ENCODE measurements around the gene GSTA2. TPM values are rescaled to one million over a fixed set of nuclear protein-coding genes. Genes with fewer than 3 reads are reported as not detected.
"Not testable (repeated sequence)": the region's sequence is repeated elsewhere in the genome, so short reads cannot be mapped to it uniquely, and the experiment has no call there.

GSTA2 gene
- total RNA-seq, 1 donor from 2014 or later, result not detected

DNA sequence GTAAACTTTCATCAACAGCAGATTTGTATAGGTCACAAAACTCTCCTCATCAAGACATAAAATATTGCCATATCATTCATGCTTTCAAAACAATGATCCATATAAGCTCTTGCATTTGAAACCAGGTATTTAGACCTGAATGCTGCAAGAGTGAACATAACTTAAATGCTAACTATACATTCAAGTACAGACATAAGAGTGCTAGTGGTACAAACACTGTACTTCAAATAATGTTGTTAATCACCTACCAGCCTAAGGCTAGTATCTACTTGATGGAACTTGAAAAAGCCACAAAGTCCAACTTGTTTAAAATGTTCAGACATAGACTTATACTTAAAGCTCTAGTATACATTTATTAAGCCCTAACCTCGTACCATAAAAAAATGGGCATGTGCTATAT lies 16.0 kb upstream of the GSTA2 start:
- no peak for DNase-seq (ENCODE audit: extremely low spot score, unreplicated experiment)
- TF ChIP-seq, protein P1, sequence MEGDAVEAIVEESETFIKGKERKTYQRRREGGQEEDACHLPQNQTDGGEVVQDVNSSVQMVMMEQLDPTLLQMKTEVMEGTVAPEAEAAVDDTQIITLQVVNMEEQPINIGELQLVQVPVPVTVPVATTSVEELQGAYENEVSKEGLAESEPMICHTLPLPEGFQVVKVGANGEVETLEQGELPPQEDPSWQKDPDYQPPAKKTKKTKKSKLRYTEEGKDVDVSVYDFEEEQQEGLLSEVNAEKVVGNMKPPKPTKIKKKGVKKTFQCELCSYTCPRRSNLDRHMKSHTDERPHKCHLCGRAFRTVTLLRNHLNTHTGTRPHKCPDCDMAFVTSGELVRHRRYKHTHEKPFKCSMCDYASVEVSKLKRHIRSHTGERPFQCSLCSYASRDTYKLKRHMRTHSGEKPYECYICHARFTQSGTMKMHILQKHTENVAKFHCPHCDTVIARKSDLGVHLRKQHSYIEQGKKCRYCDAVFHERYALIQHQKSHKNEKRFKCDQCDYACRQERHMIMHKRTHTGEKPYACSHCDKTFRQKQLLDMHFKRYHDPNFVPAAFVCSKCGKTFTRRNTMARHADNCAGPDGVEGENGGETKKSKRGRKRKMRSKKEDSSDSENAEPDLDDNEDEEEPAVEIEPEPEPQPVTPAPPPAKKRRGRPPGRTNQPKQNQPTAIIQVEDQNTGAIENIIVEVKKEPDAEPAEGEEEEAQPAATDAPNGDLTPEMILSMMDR (IDR thresholded peaks at IDR 0.05), result no peak
- Mint-ChIP-seq H3K4me1 (ENCODE audit: unreplicated experiment) (no peaks in the 10 kb centered on the region), H3K27ac (ENCODE audit: unreplicated experiment) (no peak overlapping the region), H3K27me3 (ENCODE audit: unreplicated experiment) (peaks cover 16% of the 10 kb centered on the region), H3K36me3 (ENCODE audit: unreplicated experiment) (no peaks in the 10 kb centered on the region), H3K9me3 (ENCODE audit: unreplicated experiment) (no peaks in the 10 kb centered on the region), H3K4me3 (ENCODE audit: unreplicated experiment) (no peak overlapping the region)

DNA sequence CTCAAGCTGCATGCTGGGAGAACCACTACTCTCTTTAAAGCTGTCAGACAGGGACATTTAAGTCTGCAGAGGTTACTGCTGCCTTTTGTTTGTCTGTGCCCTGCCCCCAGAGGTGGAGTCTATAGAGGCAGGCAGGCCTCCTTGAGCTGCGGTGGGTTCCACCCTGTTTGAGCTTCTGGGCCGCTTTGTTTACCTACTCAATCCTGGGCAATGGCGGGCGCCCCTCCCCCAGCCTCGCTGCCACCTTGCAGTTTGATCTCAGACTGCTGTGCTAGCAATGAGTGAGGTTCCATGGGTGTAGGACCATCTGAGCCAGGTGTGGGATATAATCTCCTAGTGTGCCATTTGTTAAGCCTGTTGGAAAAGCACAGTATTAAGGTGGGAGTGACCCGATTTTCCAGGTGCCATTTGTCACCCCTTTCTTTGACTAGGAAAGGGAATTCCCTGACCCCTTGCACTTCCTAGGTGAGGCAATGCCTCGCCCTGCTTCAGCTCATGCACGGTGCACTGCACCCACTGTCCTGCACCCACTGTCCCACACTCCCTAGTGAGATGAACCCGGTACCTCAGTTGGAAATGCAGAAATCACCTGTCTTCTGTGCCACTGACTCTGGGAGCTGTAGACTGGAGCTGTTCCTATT lies 13.6 kb upstream of the GSTA2 start:
- not testable (repeated sequence) for DNase-seq (ENCODE audit: extremely low spot score, unreplicated experiment); H3K36me3 Mint-ChIP-seq (ENCODE audit: unreplicated experiment); H3K4me1 Mint-ChIP-seq (ENCODE audit: unreplicated experiment); H3K27ac Mint-ChIP-seq (ENCODE audit: unreplicated experiment); H3K4me3 Mint-ChIP-seq (ENCODE audit: unreplicated experiment); H3K9me3 Mint-ChIP-seq (ENCODE audit: unreplicated experiment)
- H3K27me3 Mint-ChIP-seq (ENCODE audit: unreplicated experiment), result peaks cover 21% of the 10 kb centered on the region

DNA sequence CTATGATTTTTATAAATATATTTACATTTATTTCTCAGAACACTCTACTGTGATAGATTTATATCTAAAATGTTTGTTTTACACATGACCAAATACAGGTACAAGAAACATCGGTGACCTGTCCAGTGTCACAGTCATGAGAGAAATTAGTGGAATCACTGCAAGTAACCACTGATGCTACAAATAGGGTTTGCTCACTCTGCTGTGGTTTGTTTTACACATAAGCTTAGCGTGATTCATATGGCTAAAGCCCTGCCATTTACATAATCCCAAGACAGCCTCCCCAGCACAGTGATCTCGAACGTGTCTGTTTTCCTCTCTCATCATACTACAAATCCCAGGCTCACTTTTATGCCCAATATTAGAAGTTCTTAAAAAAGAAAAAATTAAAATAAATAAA lies 6.1 kb upstream of the GSTA2 start:
- H3K27me3 Mint-ChIP-seq (ENCODE audit: unreplicated experiment); DNase-seq (ENCODE audit: extremely low spot score, unreplicated experiment); H3K36me3 Mint-ChIP-seq (ENCODE audit: unreplicated experiment); H3K4me1 Mint-ChIP-seq (ENCODE audit: unreplicated experiment); H3K4me3 Mint-ChIP-seq (ENCODE audit: unreplicated experiment); H3K9me3 Mint-ChIP-seq (ENCODE audit: unreplicated experiment); H3K27ac Mint-ChIP-seq (ENCODE audit: unreplicated experiment): not testable (repeated sequence)

DNA sequence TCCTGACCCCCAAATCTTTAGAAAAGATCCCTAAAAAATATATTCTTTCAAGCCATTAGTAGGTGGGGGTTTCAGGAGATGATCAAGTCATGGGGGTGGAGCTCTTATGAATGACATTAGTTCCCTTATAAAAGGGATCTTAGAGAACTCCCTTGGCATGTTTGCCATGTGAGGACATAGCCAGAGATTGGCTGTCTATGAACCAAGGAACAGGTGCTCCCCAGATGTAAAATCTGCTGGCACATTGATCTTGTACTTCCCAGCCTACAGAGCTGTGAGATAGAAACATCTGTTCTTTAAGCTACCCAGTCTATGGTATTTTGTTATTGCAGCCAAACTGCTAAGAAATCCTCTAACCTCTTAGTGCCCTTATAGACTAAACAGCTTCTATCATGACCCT lies 4.4 kb upstream of the GSTA2 start:
- not testable (repeated sequence) for H3K27ac Mint-ChIP-seq (ENCODE audit: unreplicated experiment); DNase-seq (ENCODE audit: extremely low spot score, unreplicated experiment); H3K27me3 Mint-ChIP-seq (ENCODE audit: unreplicated experiment); H3K9me3 Mint-ChIP-seq (ENCODE audit: unreplicated experiment); H3K4me3 Mint-ChIP-seq (ENCODE audit: unreplicated experiment); H3K36me3 Mint-ChIP-seq (ENCODE audit: unreplicated experiment); H3K4me1 Mint-ChIP-seq (ENCODE audit: unreplicated experiment)

DNA sequence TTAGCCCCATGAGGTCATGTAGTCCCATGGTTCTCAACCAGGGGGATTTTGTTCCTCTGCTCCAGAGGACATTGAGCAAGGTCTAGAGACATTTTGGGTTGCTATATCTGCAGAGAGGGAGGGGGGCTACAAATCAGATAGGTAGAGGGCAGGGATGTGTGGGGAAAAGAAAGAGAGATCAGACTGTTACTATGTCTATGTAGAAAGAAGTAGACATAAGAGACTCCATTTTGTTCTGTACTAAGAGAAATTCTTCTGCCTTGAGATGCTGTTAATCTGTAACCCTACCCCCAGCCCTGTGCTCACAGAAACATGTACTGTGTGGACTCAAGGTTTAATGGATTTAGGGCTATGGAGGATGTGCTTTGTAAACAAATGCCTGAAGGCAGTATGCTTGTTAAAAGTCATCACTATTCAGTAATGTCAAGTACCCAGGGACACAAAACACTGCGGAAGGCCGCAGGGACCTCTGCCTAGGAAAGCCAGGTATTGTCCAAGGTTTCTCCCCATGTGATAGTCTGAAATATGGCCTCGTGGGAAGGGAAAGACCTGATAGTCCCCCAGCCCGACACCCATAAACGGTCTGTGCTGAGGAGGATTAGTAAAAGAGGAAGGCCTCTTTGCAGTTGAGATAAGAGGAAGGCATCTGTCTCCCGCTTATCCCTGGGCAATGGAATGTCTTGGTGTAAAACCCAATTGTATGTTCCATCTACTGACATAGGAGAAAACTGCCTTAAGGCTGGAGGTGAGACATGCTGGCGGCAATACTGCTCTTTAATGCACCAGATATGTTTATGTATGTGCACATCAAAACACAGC lies 1.4 kb downstream of the GSTA2 start:
- H3K27ac Mint-ChIP-seq (ENCODE audit: unreplicated experiment); H3K27me3 Mint-ChIP-seq (ENCODE audit: unreplicated experiment); H3K9me3 Mint-ChIP-seq (ENCODE audit: unreplicated experiment); H3K4me1 Mint-ChIP-seq (ENCODE audit: unreplicated experiment); H3K4me3 Mint-ChIP-seq (ENCODE audit: unreplicated experiment); H3K36me3 Mint-ChIP-seq (ENCODE audit: unreplicated experiment); DNase-seq (ENCODE audit: extremely low spot score, unreplicated experiment): not testable (repeated sequence)

DNA sequence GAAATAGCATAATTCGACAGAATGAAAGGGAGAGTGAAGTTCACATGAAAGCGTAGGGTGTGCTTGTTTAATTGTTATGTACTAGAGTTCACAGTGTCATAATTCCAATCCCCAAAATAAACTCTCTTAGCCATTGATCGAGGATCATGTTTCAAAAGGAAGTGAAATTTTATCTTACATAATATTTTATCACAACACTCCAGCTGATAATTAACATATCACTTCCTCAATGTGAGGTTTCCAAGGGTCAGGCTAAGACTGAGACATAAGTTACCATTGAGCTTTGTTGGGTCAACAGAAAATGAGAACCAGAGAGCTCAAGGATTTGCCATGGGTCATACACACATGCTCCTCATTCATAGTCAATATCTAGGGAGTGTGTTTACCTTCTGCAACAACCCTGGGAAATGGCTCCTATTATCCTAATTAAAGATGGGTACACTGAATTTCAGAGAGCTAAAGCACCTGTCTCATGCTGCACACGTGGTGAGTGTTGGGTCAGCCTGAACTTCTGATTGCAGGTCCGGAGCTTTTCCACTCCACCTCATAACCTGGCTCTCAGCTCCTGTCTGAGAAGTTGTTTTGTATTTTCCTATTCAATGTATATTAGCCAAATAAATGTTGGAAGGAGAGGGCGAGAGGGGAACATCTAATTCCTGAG lies 3.0 kb downstream of the GSTA2 start:
- TF ChIP-seq, protein P1 (IDR thresholded peaks at IDR 0.05), result no peak
- no peaks in the 10 kb centered on the region for H3K9me3 Mint-ChIP-seq (ENCODE audit: unreplicated experiment)
- no peak for DNase-seq (ENCODE audit: extremely low spot score, unreplicated experiment)
- H3K4me1 Mint-ChIP-seq (ENCODE audit: unreplicated experiment), result no peaks in the 10 kb centered on the region
- H3K36me3 Mint-ChIP-seq (ENCODE audit: unreplicated experiment), result no peaks in the 10 kb centered on the region
- no peak overlapping the region for H3K4me3 Mint-ChIP-seq (ENCODE audit: unreplicated experiment)
- H3K27ac Mint-ChIP-seq (ENCODE audit: unreplicated experiment), result no peak overlapping the region
- H3K27me3 Mint-ChIP-seq (ENCODE audit: unreplicated experiment), result peaks cover 7% of the 10 kb centered on the region

DNA sequence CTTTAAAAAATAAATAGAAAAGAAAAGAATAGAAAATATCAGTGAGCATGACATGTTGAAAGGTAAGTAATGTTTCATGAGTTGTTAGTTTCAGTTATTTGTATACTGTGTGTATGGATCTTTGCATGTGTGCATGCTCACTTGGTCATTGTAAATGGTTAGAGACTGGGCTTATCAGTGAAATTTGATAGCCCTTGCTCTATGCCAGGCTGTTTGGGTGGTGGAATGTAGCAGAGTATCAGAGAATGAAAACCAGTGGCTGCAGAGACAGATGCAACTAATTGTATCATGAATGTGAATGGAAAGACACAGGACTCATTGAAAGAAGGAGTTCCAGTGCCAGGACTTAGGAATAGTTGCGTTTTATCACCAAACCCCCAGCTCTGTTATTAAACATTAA lies 4.2 kb downstream of the GSTA2 start:
- H3K9me3 Mint-ChIP-seq (ENCODE audit: unreplicated experiment), result no peaks in the 10 kb centered on the region
- H3K4me3 Mint-ChIP-seq (ENCODE audit: unreplicated experiment), result no peak overlapping the region
- H3K4me1 Mint-ChIP-seq (ENCODE audit: unreplicated experiment), result no peaks in the 10 kb centered on the region
- TF ChIP-seq, protein P1 (IDR thresholded peaks at IDR 0.05), result no peak
- H3K36me3 Mint-ChIP-seq (ENCODE audit: unreplicated experiment), result no peaks in the 10 kb centered on the region
- no peak overlapping the region for H3K27ac Mint-ChIP-seq (ENCODE audit: unreplicated experiment)
- no peak for DNase-seq (ENCODE audit: extremely low spot score, unreplicated experiment)
- peaks cover 7% of the 10 kb centered on the region for H3K27me3 Mint-ChIP-seq (ENCODE audit: unreplicated experiment)

DNA sequence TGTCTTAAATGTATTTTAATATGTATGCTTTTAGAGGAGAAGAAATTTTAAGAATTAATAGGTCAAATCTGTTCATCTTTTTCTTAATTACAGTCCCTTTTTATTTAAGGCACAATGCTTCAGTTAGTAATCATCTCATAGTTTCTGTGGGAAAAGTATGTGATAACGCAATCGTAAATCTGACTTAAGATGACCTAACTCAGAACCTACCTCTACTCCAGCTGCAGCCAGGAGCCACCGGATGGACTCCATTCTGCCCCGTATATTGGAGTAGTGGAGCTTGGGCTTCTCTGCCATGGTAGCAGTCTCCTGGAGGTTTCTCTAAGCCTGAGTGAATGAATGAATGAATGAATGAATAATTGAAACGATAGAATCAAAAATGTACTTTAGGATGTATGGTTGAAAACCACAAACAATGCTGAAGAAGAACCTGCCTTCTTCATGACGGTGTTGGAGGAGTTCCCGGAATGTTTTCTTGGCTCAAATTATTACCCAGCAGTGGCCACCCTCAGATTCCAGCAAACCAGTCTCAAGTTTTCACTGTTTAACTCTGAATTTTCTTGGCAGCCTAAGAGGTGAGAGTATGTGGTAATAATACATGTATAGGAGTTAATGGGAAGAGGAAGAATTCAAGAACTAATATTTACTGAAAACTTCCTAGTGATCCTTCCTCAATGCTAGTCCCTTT lies 5.5 kb downstream of the GSTA2 start:
- H3K9me3 Mint-ChIP-seq (ENCODE audit: unreplicated experiment); H3K4me3 Mint-ChIP-seq (ENCODE audit: unreplicated experiment): not testable (repeated sequence)

More for the DNA sequence above, 5.5 kb downstream of the GSTA2 start:
- not testable (repeated sequence) for H3K4me1 Mint-ChIP-seq (ENCODE audit: unreplicated experiment); H3K36me3 Mint-ChIP-seq (ENCODE audit: unreplicated experiment); H3K27ac Mint-ChIP-seq (ENCODE audit: unreplicated experiment); H3K27me3 Mint-ChIP-seq (ENCODE audit: unreplicated experiment); DNase-seq (ENCODE audit: extremely low spot score, unreplicated experiment)

Measured in osteocyte (in vitro differentiated cells).